Measurements from ENCODE around the gene PLCG2.
"Not testable (repeated sequence)": the region's sequence is repeated elsewhere in the genome, so short reads cannot be mapped to it uniquely, and the experiment has no call there.

The PLCG2 gene

GRCh38 chr16:81755915-81756614 lies 23.0 kb upstream of the PLCG2 start:
- FAIRE-seq = no peak

GRCh38 chr16:81756615-81757356 lies 22.3 kb upstream of the PLCG2 start:
- no peak for FAIRE-seq

GRCh38 chr16:81758376-81758775 lies 20.7 kb upstream of the PLCG2 start:
- FAIRE-seq = no peak

- not testable (repeated sequence) for FAIRE-seq
Observed at GRCh38 chr16:81762322-81762721, 16.8 kb upstream of the PLCG2 start.

- no peak for FAIRE-seq
Observed at GRCh38 chr16:81765111-81765919, 13.8 kb upstream of the PLCG2 start.

- no peak for FAIRE-seq
Observed at GRCh38 chr16:81765969-81766368, 13.1 kb upstream of the PLCG2 start.

GRCh38 chr16:81767987-81768592 lies 11.0 kb upstream of the PLCG2 start:
- FAIRE-seq = no peak

GRCh38 chr16:81770008-81770407 lies 9.1 kb upstream of the PLCG2 start:
- no peak for FAIRE-seq

- FAIRE-seq = no peak
Observed at GRCh38 chr16:81774348-81774747, 4.7 kb upstream of the PLCG2 start.

GRCh38 chr16:81775570-81775969 lies 3.5 kb upstream of the PLCG2 start:
- no peak for FAIRE-seq

GRCh38 chr16:81778231-81778630 lies 860 bp upstream of the PLCG2 start:
- no peak for FAIRE-seq

GRCh38 chr16:81779536-81780320 lies 637 bp downstream of the PLCG2 start:
- no peak for FAIRE-seq

GRCh38 chr16:81780350-81780749 lies 1.3 kb downstream of the PLCG2 start:
- FAIRE-seq = no peak

GRCh38 chr16:81782236-81782635 lies 3.1 kb downstream of the PLCG2 start:
- no peak for FAIRE-seq

GRCh38 chr16:81784072-81784795 lies 5.1 kb downstream of the PLCG2 start:
- no peak for FAIRE-seq

- no peak for FAIRE-seq
Observed at GRCh38 chr16:81785138-81785924, 6.2 kb downstream of the PLCG2 start.

GRCh38 chr16:81786321-81786720 lies 7.2 kb downstream of the PLCG2 start:
- no peak for FAIRE-seq

- no peak for FAIRE-seq
Observed at GRCh38 chr16:81786868-81787267, 7.8 kb downstream of the PLCG2 start.

GRCh38 chr16:81787659-81788058 lies 8.6 kb downstream of the PLCG2 start:
- no peak for FAIRE-seq

GRCh38 chr16:81790277-81790676 lies 11.2 kb downstream of the PLCG2 start:
- no peak for FAIRE-seq

Measured in colon (tissue), 2 donors.